Measurements from ENCODE around the gene SMG7.

Gene SMG7

DNA sequence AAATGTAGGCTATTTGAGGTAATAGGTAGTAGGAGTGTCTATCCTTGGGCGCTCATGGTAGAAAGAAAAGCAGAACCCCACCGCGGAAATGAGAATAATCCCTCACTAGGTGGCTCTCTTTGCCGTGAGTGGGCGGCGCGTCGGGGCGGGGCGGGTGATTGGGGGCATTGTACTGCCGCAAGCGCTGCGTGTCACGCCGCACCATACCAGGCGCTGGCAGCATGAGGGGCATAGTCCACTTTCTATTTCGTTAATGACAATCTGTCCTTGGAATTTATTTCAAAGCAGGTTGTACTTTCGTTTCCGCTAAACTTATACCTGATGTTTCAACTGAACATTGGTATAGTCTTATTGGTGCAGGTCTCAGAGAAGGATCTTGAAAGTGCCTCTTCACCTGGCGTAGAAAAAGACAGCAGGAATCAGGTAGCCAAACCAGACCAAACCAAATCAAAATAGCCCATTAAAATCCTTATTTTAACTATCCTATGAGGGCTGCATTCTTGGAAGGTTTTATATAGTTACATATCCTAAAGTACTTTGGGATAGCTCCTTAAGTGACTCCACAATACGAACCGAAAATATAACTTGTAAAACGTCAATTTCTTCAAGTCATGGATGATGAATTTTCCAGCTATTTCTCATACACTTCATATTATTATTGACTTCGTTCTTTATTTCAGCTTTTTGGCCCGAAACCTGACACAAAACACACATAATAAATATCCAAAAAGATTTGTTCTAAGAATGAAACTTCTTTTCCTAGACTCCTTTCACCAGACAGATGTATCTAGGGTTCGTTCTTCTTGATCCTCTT, 1.9 kb upstream of the SMG7 start:
- DNase-seq: peak; percentile 84

DNA sequence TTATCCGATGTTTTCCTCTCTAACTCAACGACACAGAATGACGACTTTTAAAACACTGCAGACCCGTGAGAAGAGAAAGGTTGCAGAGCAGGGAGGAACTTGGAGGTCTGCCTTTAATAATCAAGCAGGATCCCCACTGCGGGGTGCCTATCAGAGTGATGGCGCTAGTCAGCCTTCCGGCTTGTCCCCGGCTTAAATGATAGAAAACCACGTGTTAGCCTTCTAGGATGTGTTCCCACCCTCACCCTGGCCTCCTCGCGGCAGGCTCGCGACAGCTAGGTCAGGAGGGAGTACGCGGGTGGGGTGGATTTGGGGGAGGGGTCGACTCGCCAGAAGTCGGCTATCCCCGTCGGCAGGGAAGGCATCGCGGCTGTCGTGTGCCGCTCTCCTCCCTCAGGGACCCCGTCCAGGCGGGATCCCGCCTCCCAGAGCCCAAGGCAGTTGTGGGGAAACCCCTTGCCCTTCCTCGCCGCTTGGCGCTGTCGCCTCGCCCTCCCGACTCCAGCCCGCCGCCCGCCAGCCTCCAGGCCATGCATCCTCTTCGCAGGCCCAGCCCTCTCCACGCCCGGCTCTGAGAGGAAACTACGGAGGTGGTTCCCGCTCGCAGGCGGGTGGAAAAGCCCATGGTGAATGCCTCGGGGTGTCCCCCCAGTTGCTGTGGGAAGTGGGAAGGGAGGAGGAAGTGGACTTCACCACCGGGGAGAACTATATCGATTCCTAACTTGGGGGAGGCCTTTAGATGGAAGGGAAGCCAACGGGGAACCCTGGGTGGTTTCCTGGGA, 1.1 kb upstream of the SMG7 start:
- peak; percentile 45 for DNase-seq

DNA sequence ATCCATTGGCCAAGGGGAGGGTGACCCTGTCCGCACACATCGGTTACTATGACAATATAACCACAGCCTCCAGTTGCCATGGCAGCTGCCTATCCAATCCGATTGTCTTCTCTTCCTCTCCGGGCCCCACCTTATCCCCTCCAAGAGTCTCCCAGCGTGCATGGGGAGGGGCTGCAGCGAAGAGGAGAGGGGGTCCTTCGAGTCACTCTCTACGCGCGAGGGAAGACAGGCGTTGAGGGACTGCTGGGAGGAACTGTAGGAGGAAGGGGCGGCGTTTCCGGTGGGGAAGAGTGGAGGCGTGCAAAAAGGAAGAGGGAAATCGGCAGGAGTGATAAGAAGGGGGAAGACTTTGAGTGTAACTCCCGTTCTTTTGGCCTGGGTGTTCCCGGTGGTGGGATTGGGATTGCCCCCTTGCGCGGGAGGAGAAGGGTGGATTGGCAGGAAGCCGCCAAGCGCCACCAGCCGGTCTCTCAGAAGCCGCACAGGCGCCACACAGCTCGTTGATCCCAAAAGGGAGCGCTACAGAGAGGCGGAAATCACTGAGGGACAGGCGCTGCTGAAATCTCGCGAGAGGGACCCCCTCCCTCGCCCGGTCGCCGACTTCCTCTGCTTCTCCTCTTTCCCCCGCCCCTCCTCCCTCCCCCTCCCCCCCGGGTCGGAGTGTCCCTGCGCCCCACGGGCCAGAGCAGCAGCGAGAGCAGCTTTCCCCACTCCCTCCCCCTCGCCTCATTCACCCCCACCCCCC, 384 bp upstream of the SMG7 start:
- peak; percentile 94 for DNase-seq

DNA sequence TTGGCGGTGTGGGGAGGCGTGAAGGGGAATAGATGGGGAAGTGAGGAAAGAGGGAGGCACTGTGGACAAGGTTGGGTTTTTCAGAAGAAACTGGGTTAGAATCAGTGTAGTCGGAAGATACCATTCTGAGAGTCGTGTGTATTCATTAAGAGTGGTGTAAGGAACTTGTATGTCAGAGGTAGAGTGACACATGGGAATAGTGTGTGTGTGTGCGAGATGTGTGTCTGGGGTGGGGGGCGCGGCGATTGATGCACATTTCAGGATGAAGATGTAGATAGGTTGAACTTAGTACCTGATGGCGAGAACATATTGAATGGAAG, 878 bp downstream of the SMG7 start:
- no peak for DNase-seq

DNA sequence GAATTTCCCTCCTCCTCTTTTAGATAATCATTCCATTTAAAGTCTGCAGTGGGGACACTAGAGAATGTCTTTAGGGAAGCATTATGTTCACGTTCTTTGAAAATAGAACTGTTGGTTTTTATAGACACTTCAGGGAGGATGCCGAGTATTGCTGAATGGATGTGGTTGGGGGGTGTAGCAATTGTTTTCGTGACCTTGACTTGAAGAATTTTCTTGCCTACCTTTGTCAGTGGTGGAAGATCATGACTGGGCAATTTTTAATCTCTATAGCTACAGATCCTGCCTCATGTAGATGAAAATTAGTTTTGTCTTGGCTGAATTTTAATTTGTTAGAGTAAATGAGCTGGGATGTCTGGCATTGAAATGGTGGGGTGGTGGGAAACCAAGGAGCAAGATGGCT, 3.8 kb downstream of the SMG7 start:
- no peak for DNase-seq

DNA sequence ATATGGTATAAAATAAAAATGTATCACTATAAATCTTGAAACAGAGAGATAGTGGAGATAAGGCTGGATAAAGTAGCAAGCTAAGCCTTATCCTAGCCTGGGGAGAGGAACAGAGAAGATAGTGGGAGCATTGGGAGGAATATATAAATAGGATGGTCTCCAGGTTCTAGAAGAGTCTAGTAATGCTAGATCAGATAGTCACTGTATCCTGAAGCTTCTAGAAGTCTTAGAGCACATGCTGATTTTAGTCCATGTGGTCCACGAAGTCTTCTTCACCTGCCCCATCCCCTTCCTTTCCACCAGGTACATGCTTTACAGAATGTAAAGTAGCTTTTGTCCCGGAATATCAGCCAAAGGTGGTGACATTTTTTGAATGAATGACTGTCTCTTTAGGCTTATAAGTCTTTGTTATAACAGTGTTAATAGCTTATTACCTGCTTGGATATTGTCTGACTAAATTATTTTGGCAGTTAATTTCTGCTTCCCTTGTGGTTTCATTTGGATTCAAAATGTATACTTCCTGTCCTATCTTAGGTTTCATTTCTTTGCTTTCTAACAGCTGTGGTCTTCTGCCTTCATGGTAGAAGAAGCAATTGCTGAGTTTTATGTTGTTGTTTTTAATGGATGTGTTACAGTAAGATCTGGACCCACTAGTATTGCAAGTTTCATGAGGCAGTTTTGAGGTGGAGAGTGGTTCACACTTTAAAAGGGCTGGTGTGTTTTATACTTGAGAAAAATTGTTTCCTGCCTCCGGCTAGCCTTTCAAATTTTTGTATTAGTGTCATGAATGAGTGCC, 5.9 kb downstream of the SMG7 start:
- no peak for DNase-seq

DNA sequence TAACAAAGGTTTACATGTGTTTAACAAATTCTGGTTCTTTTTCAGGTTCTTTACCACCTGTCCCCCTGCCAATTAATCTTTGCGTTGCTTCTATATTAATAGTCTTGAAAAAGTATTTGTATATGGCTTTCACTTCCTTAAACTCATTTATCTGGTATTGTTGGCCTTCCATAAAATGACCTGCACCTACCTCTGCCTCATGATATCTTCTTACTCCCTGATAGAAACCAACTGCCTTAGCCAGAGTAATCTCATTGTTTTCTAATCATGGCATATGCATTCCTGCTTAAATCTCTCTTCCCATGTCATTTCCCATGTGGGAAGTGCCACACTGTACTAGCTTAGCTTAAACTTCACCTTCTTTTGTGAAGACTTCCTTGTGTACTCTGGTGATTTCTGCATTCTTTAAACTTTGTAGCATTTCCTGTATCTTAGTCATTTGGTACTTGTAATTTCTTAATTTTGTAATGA, 8.7 kb downstream of the SMG7 start:
- no peak for DNase-seq

DNA sequence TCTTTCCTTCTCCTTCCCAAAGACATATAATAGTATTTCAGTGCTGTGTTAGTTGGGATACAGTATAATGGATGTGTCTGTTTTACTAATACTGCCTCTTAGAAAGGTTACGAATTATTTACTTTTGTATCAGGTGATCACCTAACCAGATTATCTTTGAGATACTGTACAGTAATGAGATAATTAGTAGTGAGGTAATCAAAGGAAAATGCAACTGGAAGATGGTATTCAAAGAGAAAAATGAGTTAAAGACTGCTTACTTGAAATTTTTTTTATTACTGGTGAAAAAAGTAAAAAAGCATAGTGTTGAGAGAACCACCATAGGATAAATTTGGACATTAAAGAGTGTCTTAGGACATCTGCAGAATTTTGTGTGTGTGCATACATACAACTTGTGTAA, 10.9 kb downstream of the SMG7 start:
- no peak for DNase-seq

DNA sequence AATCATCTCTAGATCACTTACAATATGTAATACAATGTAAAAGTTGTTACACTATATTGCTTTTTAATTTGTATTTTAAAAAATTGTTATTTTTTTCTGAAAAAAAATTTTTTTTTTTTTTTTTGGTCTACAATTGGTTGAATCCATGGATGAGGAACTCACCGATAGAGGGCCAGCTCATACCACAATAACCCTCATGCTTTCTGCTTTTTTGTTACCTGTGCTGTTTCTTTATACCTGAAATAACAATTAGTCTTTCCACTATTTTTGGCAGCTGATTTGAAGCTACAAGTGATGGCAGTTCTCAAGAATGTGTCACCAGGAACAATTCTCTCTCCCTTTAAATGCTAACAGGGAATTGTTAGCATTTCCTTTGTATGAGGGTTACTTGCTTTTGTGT, 12.0 kb downstream of the SMG7 start:
- DNase-seq: no peak

DNA sequence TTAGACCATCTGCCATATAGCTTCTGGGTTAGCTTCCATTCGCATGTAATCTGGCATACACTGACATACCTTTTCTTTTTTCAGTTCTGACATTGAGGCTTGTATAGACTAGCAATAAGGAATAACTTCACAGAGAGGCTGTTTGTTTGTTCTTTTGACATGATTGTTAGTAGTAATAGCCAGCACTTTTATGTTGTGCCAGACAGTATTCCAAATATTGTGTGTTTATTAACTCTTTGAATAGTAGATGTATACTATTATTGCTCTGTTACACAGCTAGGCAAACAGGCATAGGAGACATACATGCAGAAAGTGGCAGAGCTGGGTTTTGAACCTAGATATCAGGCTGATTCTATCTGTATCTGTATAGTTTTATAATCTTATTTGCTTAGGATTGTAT, 12.6 kb downstream of the SMG7 start:
- no peak for DNase-seq

DNA sequence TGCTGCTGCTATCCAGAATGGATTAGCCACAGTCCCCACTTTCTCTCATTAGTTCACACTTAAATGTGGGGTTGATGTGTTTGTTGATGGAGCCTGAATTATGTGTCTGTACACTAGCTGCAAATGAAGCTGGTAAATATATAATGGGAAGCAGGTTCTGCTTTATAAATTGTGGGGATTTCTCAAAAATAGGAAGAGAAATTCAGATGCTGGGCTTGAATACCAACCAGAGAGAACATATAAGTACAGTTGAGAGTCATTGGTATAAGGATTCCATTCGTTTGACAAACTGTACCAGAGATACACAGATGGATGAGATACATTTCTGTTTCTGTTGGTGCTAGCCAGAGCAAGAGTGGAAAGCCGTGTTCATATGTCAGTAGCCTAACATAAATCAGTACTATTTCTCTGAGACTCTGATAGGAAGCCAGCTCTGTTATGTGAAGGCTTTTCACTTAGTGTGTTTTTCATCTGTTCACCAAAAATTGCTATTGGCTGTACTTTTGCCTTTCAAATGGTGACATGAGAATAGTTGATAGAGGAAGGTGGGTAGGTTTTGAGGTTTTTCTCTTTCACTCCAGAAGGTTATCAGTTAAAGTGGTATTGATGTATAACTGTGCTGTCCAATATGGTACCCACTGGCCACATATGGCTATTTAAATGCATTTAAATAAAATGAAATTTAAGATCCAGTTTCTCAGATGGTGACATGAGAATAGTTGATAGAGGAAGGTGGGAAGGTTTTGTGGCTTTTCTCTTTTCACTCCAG, 15.6 kb downstream of the SMG7 start:
- no peak for DNase-seq

DNA sequence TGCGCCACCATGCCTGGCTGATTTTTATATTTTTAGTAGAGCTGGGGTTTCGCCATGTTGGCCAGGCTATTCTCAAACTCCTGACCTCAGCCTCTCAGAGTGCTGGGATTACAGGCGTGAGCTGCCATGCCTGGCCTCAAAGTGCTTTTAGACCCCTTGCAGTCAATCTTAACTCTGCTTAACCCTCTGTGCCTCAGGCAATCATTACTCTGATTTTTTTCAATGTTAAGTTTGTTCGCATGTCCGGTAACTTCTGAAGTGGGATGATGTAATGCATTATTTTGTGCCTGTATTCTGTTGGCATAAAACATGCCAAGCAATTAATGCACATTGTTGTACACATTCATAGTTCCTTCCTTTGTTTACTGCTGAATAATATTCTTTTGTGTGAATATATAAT, 18.6 kb downstream of the SMG7 start:
- no peak for DNase-seq

DNA sequence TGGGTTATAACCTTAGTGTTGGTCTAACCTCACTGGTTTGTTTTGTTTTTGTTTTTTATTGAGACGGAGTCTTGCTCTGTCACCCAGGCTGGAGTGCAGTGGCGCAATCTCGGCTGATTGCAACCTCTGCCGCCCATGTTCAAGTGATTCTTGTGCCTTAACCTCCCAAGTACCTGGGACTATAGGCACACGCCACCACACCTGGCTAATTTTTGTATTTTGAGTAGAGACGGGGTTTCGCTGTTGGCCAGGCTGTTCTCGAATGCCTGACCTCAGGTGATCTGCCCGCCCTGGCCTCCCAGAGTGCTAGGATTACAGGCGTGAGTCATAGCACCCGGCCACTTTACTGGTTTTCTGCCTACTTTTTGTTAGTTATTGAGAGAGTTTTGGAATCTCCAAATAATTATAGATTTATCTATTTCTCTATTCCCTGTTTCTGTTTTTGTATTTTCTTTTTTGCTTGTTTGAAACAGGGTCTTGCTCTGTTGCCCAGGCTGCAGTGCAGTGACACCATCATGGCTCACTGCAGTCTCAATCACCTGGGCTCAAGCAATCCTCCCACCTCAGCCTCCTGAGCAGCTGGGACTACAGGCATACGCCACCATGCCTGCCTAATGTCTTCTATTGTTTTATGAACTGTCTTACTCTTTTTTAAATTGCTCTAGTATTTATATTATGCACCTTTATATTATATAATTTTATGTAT, 21.4 kb downstream of the SMG7 start:
- DNase-seq: no peak

DNA sequence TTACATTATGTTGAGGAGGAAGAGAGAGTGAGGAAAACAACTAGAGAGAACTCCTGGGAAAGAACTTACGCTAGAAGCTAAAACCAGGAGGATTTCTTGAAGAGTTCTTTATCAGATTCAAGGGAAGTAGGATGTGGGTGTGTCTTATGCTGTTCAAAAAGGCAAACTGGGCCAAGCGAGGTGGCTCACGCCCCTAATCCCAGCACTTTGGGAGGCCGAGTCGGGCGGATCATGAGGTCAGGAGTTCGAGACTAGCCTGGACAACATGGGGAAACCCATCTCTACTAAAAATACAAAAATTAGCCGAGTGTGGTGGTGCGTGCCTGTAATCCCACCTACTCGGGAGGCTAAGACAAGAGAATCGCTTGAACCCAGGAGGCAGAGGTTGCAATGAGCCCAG, 23.1 kb downstream of the SMG7 start:
- no peak for DNase-seq

DNA sequence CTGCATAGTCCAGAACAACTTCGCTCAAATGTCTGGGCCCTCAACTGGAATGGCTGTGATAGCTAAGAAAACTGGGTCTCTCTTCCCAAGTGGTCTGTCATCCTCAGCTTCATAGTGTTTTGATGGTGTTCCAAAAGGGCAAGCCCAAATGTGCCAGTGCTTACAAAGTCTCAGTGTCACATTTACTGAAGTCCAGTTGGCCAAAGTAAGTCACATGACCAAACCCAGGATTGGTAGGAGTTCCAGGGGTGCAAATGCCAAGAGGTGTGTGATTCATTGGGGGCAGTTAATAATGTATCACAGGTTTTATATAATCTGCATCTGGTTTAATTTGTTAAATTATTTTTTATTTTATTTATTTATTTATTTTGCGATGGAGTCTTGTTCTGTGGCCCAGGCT, 24.9 kb downstream of the SMG7 start:
- DNase-seq: no peak

DNA sequence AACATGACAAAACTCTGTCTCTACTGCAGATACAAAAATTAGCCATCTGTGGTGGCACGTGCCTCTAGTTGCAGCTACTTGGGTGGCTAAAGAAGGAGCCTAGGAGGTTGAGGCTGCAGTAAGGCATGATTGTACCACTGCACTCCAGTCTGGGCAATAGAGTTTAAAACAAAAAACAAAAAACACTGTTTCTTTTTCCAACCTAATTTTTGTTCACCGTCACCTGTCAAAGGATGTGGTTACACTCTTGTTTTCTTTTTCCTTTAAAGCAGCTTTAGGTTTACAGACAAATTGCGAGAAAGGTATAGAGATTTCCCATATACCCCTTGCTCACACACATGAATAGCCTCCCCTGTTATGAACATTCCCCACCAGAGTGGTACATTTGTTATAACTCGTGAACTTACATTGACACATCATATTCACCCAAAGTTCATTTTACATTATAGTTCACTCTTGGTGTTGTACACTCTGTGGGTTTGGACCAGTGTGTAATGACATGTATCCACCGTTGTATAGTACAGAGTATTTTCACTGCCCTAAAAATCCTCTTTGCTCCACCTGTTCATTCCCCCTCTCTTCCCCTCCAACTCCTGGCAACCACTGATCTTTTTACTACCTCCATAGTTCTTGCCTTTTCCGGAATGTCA, 26.2 kb downstream of the SMG7 start:
- DNase-seq: no peak

DNA sequence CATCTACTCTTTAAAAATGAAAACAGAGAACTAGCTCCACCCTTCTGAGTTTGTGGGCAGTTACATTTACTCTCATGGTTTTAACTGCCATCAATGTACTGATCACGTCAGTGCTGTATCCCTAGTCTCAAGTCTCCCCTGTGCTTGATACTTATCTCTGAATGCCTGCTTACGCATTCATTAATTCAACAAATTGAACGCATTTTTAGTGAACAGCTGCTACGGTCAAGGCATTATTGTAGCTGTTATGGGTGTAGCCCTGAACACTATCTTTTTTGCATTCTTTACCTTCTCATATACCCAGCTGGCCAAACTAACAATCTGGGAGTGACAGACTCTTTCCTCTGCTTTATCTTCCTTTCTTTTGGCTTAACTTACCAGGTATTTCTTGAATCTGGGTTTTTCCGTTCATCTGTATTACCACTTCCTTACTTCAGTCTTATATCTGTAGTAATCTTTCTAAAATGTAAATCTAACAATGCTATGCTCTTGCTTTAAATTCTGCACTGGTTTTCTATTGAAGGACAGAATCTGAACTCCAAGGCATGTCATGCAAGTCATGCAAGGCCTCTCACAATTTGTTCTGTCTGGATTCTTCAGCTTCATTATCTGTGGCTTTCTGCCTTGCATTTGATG, 33.3 kb downstream of the SMG7 start:
- DNase-seq: no peak

DNA sequence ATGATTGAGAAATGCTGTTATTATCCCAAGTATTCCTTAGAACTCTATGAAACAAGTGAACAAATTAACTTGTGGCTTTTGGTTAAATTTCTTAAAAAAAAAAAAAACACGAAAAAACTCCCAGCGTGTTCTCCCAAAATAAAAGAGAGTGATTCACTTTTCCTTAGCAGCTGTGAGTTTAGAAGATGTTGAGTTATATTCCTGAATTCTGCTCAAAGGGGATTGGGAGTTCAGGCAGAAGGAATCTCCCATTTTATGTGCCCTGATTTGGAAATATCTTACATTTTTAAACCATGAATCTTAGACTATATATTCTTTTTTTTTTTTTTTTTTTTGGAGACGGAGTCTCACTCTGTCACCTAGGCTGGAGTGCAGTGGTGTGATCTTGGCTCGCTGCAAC, 34.3 kb downstream of the SMG7 start:
- DNase-seq: no peak

DNA sequence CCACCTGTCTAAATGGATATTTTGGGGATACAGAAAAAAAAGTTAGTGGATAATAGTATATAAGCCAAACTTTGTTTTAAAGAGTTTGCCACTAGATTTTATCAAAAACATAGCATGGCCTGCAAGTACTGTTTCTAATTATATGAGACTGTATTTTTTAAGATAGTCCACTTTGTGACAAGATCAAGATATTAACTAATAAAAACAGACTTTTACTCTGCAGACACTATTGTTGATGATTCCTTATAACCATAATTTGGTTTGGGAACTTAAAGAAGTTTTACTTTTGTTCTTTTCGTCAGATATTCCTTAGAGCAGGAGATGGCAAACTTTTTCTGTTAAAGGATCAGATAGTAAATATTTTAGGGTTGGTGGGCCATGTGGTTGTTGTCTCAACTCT, 36.4 kb downstream of the SMG7 start:
- DNase-seq: no peak

DNA sequence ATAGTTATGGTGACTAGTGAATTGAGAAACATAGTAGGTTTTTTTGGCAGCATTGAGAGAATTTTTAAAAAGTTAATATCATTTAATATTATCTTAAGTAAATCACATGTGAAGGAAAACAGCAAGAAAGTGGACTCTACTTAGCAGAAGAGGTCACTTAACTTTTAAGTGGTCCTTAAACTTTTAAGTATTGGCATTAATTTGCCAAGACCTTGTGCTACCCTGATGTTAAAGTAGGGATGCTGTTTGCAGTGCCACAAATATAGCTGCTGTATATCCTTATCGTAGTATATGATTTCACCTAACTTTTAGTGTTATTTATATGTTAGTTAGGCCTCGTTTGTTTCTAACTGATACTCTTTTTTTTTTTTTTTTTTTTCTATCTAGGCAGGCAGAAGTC, 40.2 kb downstream of the SMG7 start:
- DNase-seq: no peak

DNA sequence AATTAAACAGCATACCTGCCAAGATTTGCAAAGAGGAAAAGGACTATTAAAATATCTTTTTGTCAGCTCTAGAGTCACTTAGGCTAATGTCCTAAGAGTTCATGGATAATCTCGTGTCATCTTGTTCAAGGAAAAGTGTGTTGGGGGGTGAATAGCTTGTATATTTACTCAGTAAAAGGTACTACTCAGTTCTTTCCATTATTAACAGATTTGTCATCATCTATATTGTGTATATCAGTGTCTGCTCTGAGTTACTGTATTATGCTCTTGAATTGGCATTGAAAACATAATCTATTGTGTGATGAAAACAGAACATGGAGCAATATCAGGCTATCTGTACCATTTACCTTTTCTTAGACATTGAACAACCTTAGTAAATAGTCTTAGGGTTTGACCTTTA, 41.9 kb downstream of the SMG7 start:
- no peak for DNase-seq
